ENCODE measurements around the gene SPRN.

GRCh38 chr10:133393401-133394063 lies 30.9 kb downstream of the SPRN start:
- TF ChIP-seq CTCF (IDR thresholded peaks at IDR 0.05; ENCODE audit: low read length) = no peak
- no peak for TF ChIP-seq EZH2phosphoT487 (IDR thresholded peaks at IDR 0.05; ENCODE audit: low read length)
